ENCODE data around the gene IRF2. TPM values are rescaled to one million over a fixed set of nuclear protein-coding genes. Genes with fewer than 3 reads are reported as not detected.
A peak's percentile ranks its signal among the peaks of the same experiment; 100 is the strongest.

IRF2 gene
- total and polyA plus RNA-seq, 7 donors = 6.7 to 28.9 (median 16.8) TPM

- ATAC-seq (no peak), DNase-seq (no peak)
- H3K4me3 ChIP-seq = no peak overlapping the region
- no peak overlapping the region for H3K27ac ChIP-seq
- intact Hi-C loops (cut with DNase I) = no loop called here
- H3K9me3 ChIP-seq = no peaks in the 10 kb centered on the region
- 97 to 99% (median 98%) methylated on average over 26 of the region's 26 CpGs for WGBS, 3 donors
- peaks cover 70% of the 10 kb centered on the region for H3K4me1 ChIP-seq
- H3K36me3 ChIP-seq (ENCODE audit: insufficient read depth in 1 of 2, low read depth in 1 of 2) = peaks cover 0 to 8% of the 10 kb centered on the region in 2 donors
- H3K27me3 ChIP-seq (ENCODE audit: insufficient read depth in 3 of 3, low read length in 2 of 3) = no peaks in the 10 kb centered on the region
- no peak for TF ChIP-seq CTCF (IDR thresholded peaks at IDR 0.05)
These were observed 18.0 kb downstream of the IRF2 start for GRCh38 chr4:184456337-184456736.

- DNase-seq (no peak), ATAC-seq (no peak)
- Histone ChIP-seq H3K36me3 (ENCODE audit: insufficient read depth in 1 of 2, low read depth in 1 of 2) (peaks cover 0 to 8% of the 10 kb centered on the region in 2 donors), H3K27me3 (ENCODE audit: insufficient read depth in 3 of 3, low read length in 2 of 3) (no peaks in the 10 kb centered on the region), H3K27ac (no peak overlapping the region), H3K4me1 (peaks cover 73% of the 10 kb centered on the region), H3K9me3 (no peaks in the 10 kb centered on the region), H3K4me3 (no peak overlapping the region)
- WGBS, 3 donors = 91 to 97% (median 95%) methylated on average over 7 of the region's 7 CpGs
- no peak for TF ChIP-seq CTCF (IDR thresholded peaks at IDR 0.05)
- intact Hi-C loops (cut with DNase I) = no loop called here
These were observed 19.1 kb downstream of the IRF2 start for GRCh38 chr4:184455299-184455698.

GRCh38 chr4:184453365-184454160 lies 20.8 kb downstream of the IRF2 start:
- intact Hi-C loops (cut with DNase I) = no loop called here

GRCh38 chr4:184452740-184453139 lies 21.6 kb downstream of the IRF2 start:
- Histone ChIP-seq H3K9me3 (no peaks in the 10 kb centered on the region), H3K4me3 (peak overlapping the region; percentile 35), H3K4me1 (peaks cover 75% of the 10 kb centered on the region), H3K27ac (no peak overlapping the region), H3K27me3 (ENCODE audit: insufficient read depth in 3 of 3, low read length in 2 of 3) (no peaks in the 10 kb centered on the region), H3K36me3 (ENCODE audit: insufficient read depth in 1 of 2, low read depth in 1 of 2) (peaks cover 0 to 8% of the 10 kb centered on the region in 2 donors)
- no peak for TF ChIP-seq CTCF (IDR thresholded peaks at IDR 0.05)
- DNase-seq (no peak), ATAC-seq (no peak)
- intact Hi-C loops (cut with DNase I) = no loop called here

More at GRCh38 chr4:184453365-184454160, 20.8 kb downstream of the IRF2 start:
- no peak for TF ChIP-seq CTCF (IDR thresholded peaks at IDR 0.05)
- DNase-seq (no peak), ATAC-seq (peak; percentile 62 to 77 (median 68))
- Histone ChIP-seq H3K27me3 (ENCODE audit: insufficient read depth in 3 of 3, low read length in 2 of 3) (no peaks in the 10 kb centered on the region), H3K9me3 (no peaks in the 10 kb centered on the region), H3K4me3 (peak overlapping the region; percentile 35), H3K4me1 (peaks cover 75% of the 10 kb centered on the region), H3K27ac (peak overlapping the region; percentile 58), H3K36me3 (ENCODE audit: insufficient read depth in 1 of 2, low read depth in 1 of 2) (peaks cover 0 to 8% of the 10 kb centered on the region in 2 donors)
- WGBS, 3 donors = 16 to 20% (median 20%) methylated on average over 10 of the region's 10 CpGs

- TF ChIP-seq CTCF (IDR thresholded peaks at IDR 0.05) = no peak
- Histone ChIP-seq H3K9me3 (no peaks in the 10 kb centered on the region), H3K4me1 (peaks cover 78% of the 10 kb centered on the region), H3K36me3 (ENCODE audit: insufficient read depth in 1 of 2, low read depth in 1 of 2) (peaks cover 0 to 8% of the 10 kb centered on the region in 2 donors), H3K27ac (peak overlapping the region; percentile 12), H3K4me3 (no peak overlapping the region), H3K27me3 (ENCODE audit: insufficient read depth in 3 of 3, low read length in 2 of 3) (no peaks in the 10 kb centered on the region)
- no peak for DNase-seq
- intact Hi-C loops (cut with DNase I) = no loop called here
- no peak for ATAC-seq
These were observed 22.6 kb downstream of the IRF2 start for GRCh38 chr4:184451726-184452125.

Measured in psoas muscle (tissue), 8 donors.